Measurements from ENCODE around the gene SARDH. TPM values are rescaled to one million over a fixed set of nuclear protein-coding genes. Genes with fewer than 3 reads are reported as not detected.

Gene SARDH
- polyA plus RNA-seq, 1 donor from 2014 or later: not detected

- Histone ChIP-seq H4K20me1 (ENCODE audit: insufficient read depth) (no peaks in the 10 kb centered on the region), H3K27me3 (ENCODE audit: insufficient read depth, low read depth, low read length) (no peaks in the 10 kb centered on the region), H3K36me3 (ENCODE audit: insufficient read depth, low read length) (no peaks in the 10 kb centered on the region), H3K9me2 (ENCODE audit: insufficient read depth, low read length) (no peaks in the 10 kb centered on the region), H3K9ac (ENCODE audit: low read length) (no peak overlapping the region), H3K79me2 (replicated peaks; ENCODE audit: insufficient read depth, low read length) (no peaks in the 10 kb centered on the region), H3K4me3 (ENCODE audit: low read length) (no peak overlapping the region), H2AFZ (ENCODE audit: low read depth, low read length) (no peak overlapping the region), H3K9me3 (ENCODE audit: low read length) (no peaks in the 10 kb centered on the region), H3K4me2 (ENCODE audit: low read length) (no peak overlapping the region), H3K27ac (ENCODE audit: low read length) (peak overlapping the region; percentile 20), H3F3A (ENCODE audit: insufficient read depth, low read length, poor library complexity, severe bottlenecking) (no peaks in the 10 kb centered on the region)
- TF ChIP-seq REST (IDR thresholded peaks at IDR 0.05; ENCODE audit: borderline replicate concordance) (no peak), POLR2AphosphoS5 (IDR thresholded peaks at IDR 0.05) (no peak), MXI1 (conservative IDR thresholded peaks at IDR 0.05; ENCODE audit: poor library complexity, severe bottlenecking) (no peak), EZH2 (IDR thresholded peaks at IDR 0.05; ENCODE audit: borderline replicate concordance, insufficient read depth, low read length, poor library complexity, severe bottlenecking) (no peak), TAF1 (IDR thresholded peaks at IDR 0.05; ENCODE audit: low read depth) (no peak), RAD21 (conservative IDR thresholded peaks at IDR 0.05) (no peak), CTCF (IDR thresholded peaks at IDR 0.05; ENCODE audit: poor library complexity, severe bottlenecking) (no peak), SMC3 (conservative IDR thresholded peaks at IDR 0.05; ENCODE audit: poor library complexity) (no peak), EP300 (conservative IDR thresholded peaks at IDR 0.05; ENCODE audit: poor library complexity, severe bottlenecking) (no peak)
Measured at GRCh38 chr9:133672503-133673257, 65.5 kb downstream of the SARDH start.

GRCh38 chr9:133671371-133671770 lies 66.8 kb downstream of the SARDH start:
- no peak for TF ChIP-seq EP300 (conservative IDR thresholded peaks at IDR 0.05; ENCODE audit: poor library complexity, severe bottlenecking)
- TF ChIP-seq REST (IDR thresholded peaks at IDR 0.05; ENCODE audit: borderline replicate concordance): no peak
- TF ChIP-seq SMC3 (conservative IDR thresholded peaks at IDR 0.05; ENCODE audit: poor library complexity): no peak
- TF ChIP-seq TAF1 (IDR thresholded peaks at IDR 0.05; ENCODE audit: low read depth): no peak
- TF ChIP-seq POLR2AphosphoS5 (IDR thresholded peaks at IDR 0.05): no peak
- no peak for TF ChIP-seq RAD21 (conservative IDR thresholded peaks at IDR 0.05)
- TF ChIP-seq EZH2 (IDR thresholded peaks at IDR 0.05; ENCODE audit: borderline replicate concordance, insufficient read depth, low read length, poor library complexity, severe bottlenecking): no peak
- H3K9ac ChIP-seq (ENCODE audit: low read length): no peak overlapping the region
- H3K9me2 ChIP-seq (ENCODE audit: insufficient read depth, low read length): no peaks in the 10 kb centered on the region

More at GRCh38 chr9:133671371-133671770, 66.8 kb downstream of the SARDH start:
- Histone ChIP-seq H4K20me1 (ENCODE audit: insufficient read depth) (no peaks in the 10 kb centered on the region), H3K27me3 (ENCODE audit: insufficient read depth, low read depth, low read length) (no peaks in the 10 kb centered on the region), H3K27ac (ENCODE audit: low read length) (no peak overlapping the region), H2AFZ (ENCODE audit: low read depth, low read length) (no peak overlapping the region), H3K9me3 (ENCODE audit: low read length) (no peaks in the 10 kb centered on the region), H3K36me3 (ENCODE audit: insufficient read depth, low read length) (no peaks in the 10 kb centered on the region), H3K79me2 (replicated peaks; ENCODE audit: insufficient read depth, low read length) (no peaks in the 10 kb centered on the region), H3K4me3 (ENCODE audit: low read length) (no peak overlapping the region), H3F3A (ENCODE audit: insufficient read depth, low read length, poor library complexity, severe bottlenecking) (no peaks in the 10 kb centered on the region), H3K4me2 (ENCODE audit: low read length) (no peak overlapping the region)

Data from neural cell (in vitro differentiated cells).